HepG2 (cell line): Measurements from ENCODE around the gene MRPS5. TPM values are rescaled to one million over a fixed set of nuclear protein-coding genes. Genes with fewer than 3 reads are reported as not detected.

ENCODE experiments used
- DMAP1 ChIP-seq: IDR thresholded peaks from 2 replicates; pipeline ENCODE4 v1.6.1; 2016
- FOXO1 ChIP-seq: sonication (generic); formaldehyde crosslinking; IDR thresholded peaks from 2 replicates; pipeline ENCODE4 v1.4.0; 2020; ENCODE audit warnings: missing genetic modification reagents
- HDAC2 ChIP-seq: sonication (generic); formaldehyde crosslinking; IDR thresholded peaks from 2 replicates; pipeline ENCODE4 v1.4.0; 2020; ENCODE audit warnings: missing genetic modification reagents
- HNF4G ChIP-seq, 2 experiments: sonication (generic) in 1 of 2; formaldehyde crosslinking in 1 of 2; IDR thresholded peaks; 2 replicates each; pipeline versions ENCODE4 v1.4.0 to v1.6.1; 2011 to 2020; ENCODE audit warnings: borderline replicate concordance in 2 of 2, low read depth in 2 of 2, mild to moderate bottlenecking in 2 of 2, low read length in 1 of 2, missing genetic modification reagents in 1 of 2, moderate library complexity in 1 of 2
- ISL2 ChIP-seq: sonication (generic); formaldehyde crosslinking; IDR thresholded peaks from 2 replicates; pipeline ENCODE4 v1.5.0; 2020; ENCODE audit warnings: missing genetic modification reagents
- LCORL ChIP-seq, 2 experiments: fragments of 450-650 bp in 1 of 2; sonication (generic) in 1 of 2; formaldehyde crosslinking in 1 of 2; IDR thresholded peaks; 2 replicates each; pipeline versions ENCODE4 v1.5.0 to v1.6.1; 2017 to 2020; ENCODE audit warnings: antibody characterized with exemption in 1 of 2, missing genetic modification reagents in 1 of 2
- MYC ChIP-seq: sonication (generic); formaldehyde crosslinking; IDR thresholded peaks from 2 replicates; pipeline ENCODE4 v1.9.0; 2021; ENCODE audit warnings: missing genetic modification reagents, borderline replicate concordance
- SALL2 ChIP-seq: sonication (generic); formaldehyde crosslinking; IDR thresholded peaks from 2 replicates; pipeline ENCODE4 v1.8.1; 2023; ENCODE audit warnings: mild to moderate bottlenecking, missing genetic modification reagents, inconsistent platforms
- ZNF263 ChIP-seq: sonication (generic); formaldehyde crosslinking; IDR thresholded peaks from 2 replicates; pipeline ENCODE4 v1.4.0; 2020; ENCODE audit warnings: missing genetic modification reagents
- ZNF33B ChIP-seq: sonication (generic); formaldehyde crosslinking; IDR thresholded peaks from 2 replicates; pipeline ENCODE4 v1.5.1; 2020; ENCODE audit warnings: mild to moderate bottlenecking, missing genetic modification reagents
- polyA plus RNA-seq, 8 experiments: library from polyadenylated mRNA; depleted of rRNA in 3 of 8; stranded (reverse) in 7 of 8; unstranded in 1 of 8; fragments of >200 nt; fragmentation: Illumina TruSeq in 4 of 8; extraction: Trizol in 4 of 8; gene quantifications; 2 replicates each; pipeline versions ENCODE4 v1.2.1 to v1.2.3, GENCODE V29; 2011 to 2016; ENCODE audit warnings: low read depth in 4 of 8, missing spikeins in 1 of 8, mixed read lengths in 1 of 8; ENCODE audit not compliant: insufficient read depth in 1 of 8
- total RNA-seq, 5 experiments: library from RNA; depleted of rRNA; stranded (reverse); fragments of >200 nt; fragmentation: Illumina TruSeq; extraction: Trizol; gene quantifications; 2 replicates each; pipeline ENCODE4 v1.2.3, GENCODE V29; 2016; ENCODE audit warnings: low read depth in 1 of 5
- TF ChIP-seq, protein P1 (sequence below): sonication (generic); formaldehyde crosslinking; IDR thresholded peaks from 2 replicates; pipeline ENCODE4 v1.5.1; 2020; ENCODE audit warnings: mild to moderate bottlenecking, missing genetic modification reagents, moderate library complexity
- TF ChIP-seq, protein P2 (sequence below): sonication (generic); formaldehyde crosslinking; IDR thresholded peaks from 2 replicates; pipeline ENCODE4 v1.8.1; 2022; ENCODE audit warnings: mild to moderate bottlenecking, missing genetic modification reagents
- TF ChIP-seq, protein P3 (sequence below): sonication (generic); formaldehyde crosslinking; IDR thresholded peaks from 2 replicates; pipeline ENCODE4 v1.8.0; 2022; ENCODE audit warnings: mild to moderate bottlenecking, missing genetic modification reagents, moderate library complexity
- TF ChIP-seq, protein P4 (sequence below): sonication (generic); formaldehyde crosslinking; conservative IDR thresholded peaks from 2 replicates; pipeline ENCODE4 v1.4.0; 2020; ENCODE audit warnings: mild to moderate bottlenecking, missing genetic modification reagents, moderate library complexity
- TF ChIP-seq, protein P5 (sequence below): sonication (generic); formaldehyde crosslinking; IDR thresholded peaks from 2 replicates; pipeline ENCODE4 v1.4.0; 2020; ENCODE audit warnings: mild to moderate bottlenecking, missing genetic modification reagents

MRPS5 gene
- total and polyA plus RNA-seq, 2 of the 13 experiments (the other 11 are each of a cell fraction or from before 2014, with no cell fraction given) = 98.8 to 134 TPM

DNA sequence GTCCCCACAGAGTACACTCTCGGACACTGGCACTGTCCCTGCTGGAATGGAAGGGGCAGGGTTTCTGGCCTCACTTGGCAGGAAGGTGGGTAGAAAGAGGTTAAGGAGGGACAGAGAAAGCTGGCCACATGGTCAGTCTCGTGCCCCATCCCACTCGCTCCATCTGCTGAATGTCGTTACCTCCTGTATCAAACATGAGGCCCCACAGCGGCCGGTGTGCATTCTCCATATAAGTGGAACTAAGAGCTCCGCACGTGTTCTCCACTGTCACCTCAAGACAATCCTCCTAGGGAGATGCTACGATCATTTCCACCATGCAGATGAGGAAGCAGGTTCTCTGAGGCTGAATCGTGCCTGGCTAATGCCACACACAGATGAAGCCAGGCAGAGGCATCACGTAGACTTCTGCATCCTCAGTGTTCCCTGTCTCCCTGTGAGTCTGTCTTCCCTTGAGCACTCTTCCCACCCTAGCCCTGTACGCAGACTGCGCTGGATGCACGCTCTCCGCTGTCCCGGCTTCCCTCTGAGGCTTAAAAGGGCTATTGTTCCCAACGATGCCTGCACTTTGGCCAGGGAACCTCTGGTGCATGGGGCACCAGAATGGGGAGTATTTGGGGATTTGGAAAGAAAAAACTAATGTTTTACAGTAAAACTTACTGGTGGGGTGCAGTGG, 61.0 kb downstream of the MRPS5 start (continued):
- TF ChIP-seq, protein P1, sequence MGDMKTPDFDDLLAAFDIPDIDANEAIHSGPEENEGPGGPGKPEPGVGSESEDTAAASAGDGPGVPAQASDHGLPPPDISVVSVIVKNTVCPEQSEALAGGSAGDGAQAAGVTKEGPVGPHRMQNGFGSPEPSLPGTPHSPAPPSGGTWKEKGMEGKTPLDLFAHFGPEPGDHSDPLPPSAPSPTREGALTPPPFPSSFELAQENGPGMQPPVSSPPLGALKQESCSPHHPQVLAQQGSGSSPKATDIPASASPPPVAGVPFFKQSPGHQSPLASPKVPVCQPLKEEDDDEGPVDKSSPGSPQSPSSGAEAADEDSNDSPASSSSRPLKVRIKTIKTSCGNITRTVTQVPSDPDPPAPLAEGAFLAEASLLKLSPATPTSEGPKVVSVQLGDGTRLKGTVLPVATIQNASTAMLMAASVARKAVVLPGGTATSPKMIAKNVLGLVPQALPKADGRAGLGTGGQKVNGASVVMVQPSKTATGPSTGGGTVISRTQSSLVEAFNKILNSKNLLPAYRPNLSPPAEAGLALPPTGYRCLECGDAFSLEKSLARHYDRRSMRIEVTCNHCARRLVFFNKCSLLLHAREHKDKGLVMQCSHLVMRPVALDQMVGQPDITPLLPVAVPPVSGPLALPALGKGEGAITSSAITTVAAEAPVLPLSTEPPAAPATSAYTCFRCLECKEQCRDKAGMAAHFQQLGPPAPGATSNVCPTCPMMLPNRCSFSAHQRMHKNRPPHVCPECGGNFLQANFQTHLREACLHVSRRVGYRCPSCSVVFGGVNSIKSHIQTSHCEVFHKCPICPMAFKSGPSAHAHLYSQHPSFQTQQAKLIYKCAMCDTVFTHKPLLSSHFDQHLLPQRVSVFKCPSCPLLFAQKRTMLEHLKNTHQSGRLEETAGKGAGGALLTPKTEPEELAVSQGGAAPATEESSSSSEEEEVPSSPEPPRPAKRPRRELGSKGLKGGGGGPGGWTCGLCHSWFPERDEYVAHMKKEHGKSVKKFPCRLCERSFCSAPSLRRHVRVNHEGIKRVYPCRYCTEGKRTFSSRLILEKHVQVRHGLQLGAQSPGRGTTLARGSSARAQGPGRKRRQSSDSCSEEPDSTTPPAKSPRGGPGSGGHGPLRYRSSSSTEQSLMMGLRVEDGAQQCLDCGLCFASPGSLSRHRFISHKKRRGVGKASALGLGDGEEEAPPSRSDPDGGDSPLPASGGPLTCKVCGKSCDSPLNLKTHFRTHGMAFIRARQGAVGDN (CRISPR knock-in tag) = peak; percentile 26
- 0 out of 2 replicates have a peak, but pooled peaks have one; percentile 12 for TF ChIP-seq FOXO1 (CRISPR knock-in tag)
- peak; percentile 95 for TF ChIP-seq ZNF263
- TF ChIP-seq SALL2 (CRISPR knock-in tag) = 0 out of 2 replicates have a peak, but pooled peaks have one; percentile 13
- TF ChIP-seq ISL2 = 0 out of 2 replicates have a peak, but pooled peaks have one; percentile 20
- TF ChIP-seq, protein P2, sequence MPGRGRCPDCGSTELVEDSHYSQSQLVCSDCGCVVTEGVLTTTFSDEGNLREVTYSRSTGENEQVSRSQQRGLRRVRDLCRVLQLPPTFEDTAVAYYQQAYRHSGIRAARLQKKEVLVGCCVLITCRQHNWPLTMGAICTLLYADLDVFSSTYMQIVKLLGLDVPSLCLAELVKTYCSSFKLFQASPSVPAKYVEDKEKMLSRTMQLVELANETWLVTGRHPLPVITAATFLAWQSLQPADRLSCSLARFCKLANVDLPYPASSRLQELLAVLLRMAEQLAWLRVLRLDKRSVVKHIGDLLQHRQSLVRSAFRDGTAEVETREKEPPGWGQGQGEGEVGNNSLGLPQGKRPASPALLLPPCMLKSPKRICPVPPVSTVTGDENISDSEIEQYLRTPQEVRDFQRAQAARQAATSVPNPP (CRISPR knock-in tag) = no peak
- peak; percentile 47; the same call in 1 of the 2 replicates for TF ChIP-seq MYC (CRISPR knock-in tag)
- TF ChIP-seq ZNF33B (CRISPR knock-in tag) = no peak
- TF ChIP-seq LCORL (IDR thresholded peaks at IDR 0.05) = no peak
- TF ChIP-seq LCORL (CRISPR knock-in tag; IDR thresholded peaks at IDR 0.05) = peak; percentile 91
- no peak for TF ChIP-seq DMAP1 (CRISPR knock-in tag)
- TF ChIP-seq, protein P3, sequence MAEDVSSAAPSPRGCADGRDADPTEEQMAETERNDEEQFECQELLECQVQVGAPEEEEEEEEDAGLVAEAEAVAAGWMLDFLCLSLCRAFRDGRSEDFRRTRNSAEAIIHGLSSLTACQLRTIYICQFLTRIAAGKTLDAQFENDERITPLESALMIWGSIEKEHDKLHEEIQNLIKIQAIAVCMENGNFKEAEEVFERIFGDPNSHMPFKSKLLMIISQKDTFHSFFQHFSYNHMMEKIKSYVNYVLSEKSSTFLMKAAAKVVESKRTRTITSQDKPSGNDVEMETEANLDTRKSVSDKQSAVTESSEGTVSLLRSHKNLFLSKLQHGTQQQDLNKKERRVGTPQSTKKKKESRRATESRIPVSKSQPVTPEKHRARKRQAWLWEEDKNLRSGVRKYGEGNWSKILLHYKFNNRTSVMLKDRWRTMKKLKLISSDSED = no peak
- TF ChIP-seq HNF4G (IDR thresholded peaks at IDR 0.05; ENCODE audit: borderline replicate concordance, low read depth, low read length) = peak; percentile 72
- TF ChIP-seq HNF4G (CRISPR knock-in tag; IDR thresholded peaks at IDR 0.05; ENCODE audit: borderline replicate concordance, low read depth) = 0 out of 2 replicates have a peak, but pooled peaks have one; percentile 14
- TF ChIP-seq, protein P4, sequence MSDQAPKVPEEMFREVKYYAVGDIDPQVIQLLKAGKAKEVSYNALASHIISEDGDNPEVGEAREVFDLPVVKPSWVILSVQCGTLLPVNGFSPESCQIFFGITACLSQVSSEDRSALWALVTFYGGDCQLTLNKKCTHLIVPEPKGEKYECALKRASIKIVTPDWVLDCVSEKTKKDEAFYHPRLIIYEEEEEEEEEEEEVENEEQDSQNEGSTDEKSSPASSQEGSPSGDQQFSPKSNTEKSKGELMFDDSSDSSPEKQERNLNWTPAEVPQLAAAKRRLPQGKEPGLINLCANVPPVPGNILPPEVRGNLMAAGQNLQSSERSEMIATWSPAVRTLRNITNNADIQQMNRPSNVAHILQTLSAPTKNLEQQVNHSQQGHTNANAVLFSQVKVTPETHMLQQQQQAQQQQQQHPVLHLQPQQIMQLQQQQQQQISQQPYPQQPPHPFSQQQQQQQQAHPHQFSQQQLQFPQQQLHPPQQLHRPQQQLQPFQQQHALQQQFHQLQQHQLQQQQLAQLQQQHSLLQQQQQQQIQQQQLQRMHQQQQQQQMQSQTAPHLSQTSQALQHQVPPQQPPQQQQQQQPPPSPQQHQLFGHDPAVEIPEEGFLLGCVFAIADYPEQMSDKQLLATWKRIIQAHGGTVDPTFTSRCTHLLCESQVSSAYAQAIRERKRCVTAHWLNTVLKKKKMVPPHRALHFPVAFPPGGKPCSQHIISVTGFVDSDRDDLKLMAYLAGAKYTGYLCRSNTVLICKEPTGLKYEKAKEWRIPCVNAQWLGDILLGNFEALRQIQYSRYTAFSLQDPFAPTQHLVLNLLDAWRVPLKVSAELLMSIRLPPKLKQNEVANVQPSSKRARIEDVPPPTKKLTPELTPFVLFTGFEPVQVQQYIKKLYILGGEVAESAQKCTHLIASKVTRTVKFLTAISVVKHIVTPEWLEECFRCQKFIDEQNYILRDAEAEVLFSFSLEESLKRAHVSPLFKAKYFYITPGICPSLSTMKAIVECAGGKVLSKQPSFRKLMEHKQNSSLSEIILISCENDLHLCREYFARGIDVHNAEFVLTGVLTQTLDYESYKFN (CRISPR knock-in tag) = peak; percentile 76
- peak; percentile 58; the same call in 1 of the 2 replicates for TF ChIP-seq HDAC2 (CRISPR knock-in tag)
- TF ChIP-seq, protein P5, sequence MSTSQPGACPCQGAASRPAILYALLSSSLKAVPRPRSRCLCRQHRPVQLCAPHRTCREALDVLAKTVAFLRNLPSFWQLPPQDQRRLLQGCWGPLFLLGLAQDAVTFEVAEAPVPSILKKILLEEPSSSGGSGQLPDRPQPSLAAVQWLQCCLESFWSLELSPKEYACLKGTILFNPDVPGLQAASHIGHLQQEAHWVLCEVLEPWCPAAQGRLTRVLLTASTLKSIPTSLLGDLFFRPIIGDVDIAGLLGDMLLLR = 0 out of 2 replicates have a peak, but pooled peaks have one; percentile 13
